H9 (cell line): ENCODE data around the gene TIPARP. TPM values are rescaled to one million over a fixed set of nuclear protein-coding genes. Genes with fewer than 3 reads are reported as not detected.
A peak's percentile ranks its signal among the peaks of the same experiment; 100 is the strongest.

Experiments used
- DNase-seq: peaks from one replicate; pipeline ENCODE4 v3.0.0-alpha.2; 2017
- H2AFZ ChIP-seq: one replicate; pipeline ENCODE4 v1.6.1; 2013; ENCODE audit warnings: mild to moderate bottlenecking, low read length, control low read depth, moderate library complexity
- H2AK5ac ChIP-seq: 2 replicates; pipeline ENCODE4 v1.6.1; 2013; ENCODE audit warnings: low read length, control low read depth, mixed read lengths; ENCODE audit not compliant: insufficient read length
- H2BK120ac ChIP-seq: one replicate; pipeline ENCODE4 v1.6.1; 2013; ENCODE audit warnings: low read depth, mild to moderate bottlenecking, low read length, control low read depth, inconsistent platforms; ENCODE audit not compliant: poor library complexity, severe bottlenecking
- H2BK12ac ChIP-seq: 2 replicates; pipeline ENCODE4 v1.6.1; 2013; ENCODE audit warnings: low read length, control low read depth, mixed read lengths, low read depth; ENCODE audit not compliant: insufficient read length
- H2BK15ac ChIP-seq: 2 replicates; pipeline ENCODE4 v1.6.1; 2013; ENCODE audit warnings: low read depth, low read length, control low read depth
- H2BK20ac ChIP-seq: one replicate; pipeline ENCODE4 v1.6.1; 2013; ENCODE audit warnings: low read depth, mild to moderate bottlenecking, low read length, control low read depth, inconsistent platforms; ENCODE audit not compliant: poor library complexity, severe bottlenecking
- H2BK5ac ChIP-seq: 2 replicates; pipeline ENCODE4 v1.6.1; 2013; ENCODE audit warnings: low read length, control low read depth, mixed read lengths; ENCODE audit not compliant: insufficient read length
- H3K14ac ChIP-seq: 2 replicates; pipeline ENCODE4 v1.6.1; 2013; ENCODE audit warnings: low read length, control low read depth; ENCODE audit not compliant: insufficient read depth
- H3K18ac ChIP-seq: 2 replicates; pipeline ENCODE4 v1.6.1; 2013; ENCODE audit warnings: low read depth, mild to moderate bottlenecking, mixed read lengths, low read length, control low read depth; ENCODE audit not compliant: insufficient read length
- H3K23ac ChIP-seq: 2 replicates; pipeline ENCODE4 v1.6.1; 2013; ENCODE audit warnings: low read length, control low read depth, mixed read lengths, low read depth; ENCODE audit not compliant: insufficient read length
- H3K23me2 ChIP-seq: 2 replicates; pipeline ENCODE4 v1.6.1; 2013; ENCODE audit warnings: low read depth, mild to moderate bottlenecking, mixed read lengths, low read length, control low read depth; ENCODE audit not compliant: insufficient read length, poor library complexity, severe bottlenecking
- H3K27ac ChIP-seq: 2 replicates; pipeline ENCODE4 v1.5.1; 2013; ENCODE audit warnings: low read length, control low read depth, mixed read lengths, low read depth; ENCODE audit not compliant: insufficient read length
- H3K27me3 ChIP-seq: 2 replicates; pipeline ENCODE4 v1.6.1; 2013; ENCODE audit warnings: low read length, control low read depth, inconsistent platforms; ENCODE audit not compliant: insufficient read depth
- H3K4ac ChIP-seq: 2 replicates; pipeline ENCODE4 v1.6.1; 2013; ENCODE audit warnings: low read depth, mild to moderate bottlenecking, control low read depth, inconsistent platforms, low read length, moderate library complexity
- H3K4me1 ChIP-seq: 2 replicates; pipeline ENCODE4 v1.6.1; 2013; ENCODE audit warnings: low read length, control low read depth, inconsistent platforms; ENCODE audit not compliant: insufficient read depth
- H3K4me2 ChIP-seq: 2 replicates; pipeline ENCODE4 v1.6.1; 2013; ENCODE audit warnings: low read length, control low read depth, mixed read lengths; ENCODE audit not compliant: insufficient read length, insufficient read depth
- H3K56ac ChIP-seq: 2 replicates; pipeline ENCODE4 v1.6.1; 2013; ENCODE audit warnings: low read depth, mild to moderate bottlenecking, mixed read lengths, low read length, control low read depth; ENCODE audit not compliant: insufficient read length
- H3K79me1 ChIP-seq: 2 replicates; pipeline ENCODE4 v1.6.1; 2013; ENCODE audit warnings: low read depth, mild to moderate bottlenecking, moderate library complexity, low read length, control low read depth, inconsistent platforms; ENCODE audit not compliant: insufficient read depth, poor library complexity, severe bottlenecking
- H3K79me2 ChIP-seq: 2 replicates; pipeline ENCODE4 v1.6.1; 2013; ENCODE audit warnings: low read length, control low read depth, inconsistent platforms; ENCODE audit not compliant: insufficient read depth
- H3K9ac ChIP-seq: 2 replicates; pipeline ENCODE4 v1.6.1; 2013; ENCODE audit warnings: low read length, control low read depth, mixed read lengths; ENCODE audit not compliant: insufficient read length; ENCODE audit errors: extremely low read depth
- H3K9me3 ChIP-seq: one replicate; pipeline ENCODE4 v1.6.1; 2013; ENCODE audit warnings: low read depth, low read length, inconsistent platforms; ENCODE audit not compliant: control insufficient read depth
- H3T11ph ChIP-seq: one replicate; pipeline ENCODE4 v1.6.1; 2013; ENCODE audit warnings: mild to moderate bottlenecking, low read length, control low read depth, inconsistent platforms
- H4K20me1 ChIP-seq: one replicate; pipeline ENCODE4 v1.6.1; 2013; ENCODE audit not compliant: control insufficient read depth, insufficient read length, insufficient read depth
- H4K5ac ChIP-seq: 2 replicates; pipeline ENCODE4 v1.6.1; 2013; ENCODE audit warnings: low read depth, mild to moderate bottlenecking, mixed read lengths, low read length, control low read depth; ENCODE audit not compliant: insufficient read length
- H4K8ac ChIP-seq: replicated peaks from 2 replicates; pipeline ENCODE4 v1.6.1; 2013; ENCODE audit warnings: low read length, control low read depth, mixed read lengths, low read depth; ENCODE audit not compliant: insufficient read length
- H4K91ac ChIP-seq: 2 replicates; pipeline ENCODE4 v1.6.1; 2013; ENCODE audit warnings: low read depth, mild to moderate bottlenecking, moderate library complexity, mixed read lengths, low read length, control low read depth; ENCODE audit not compliant: insufficient read length
- H3K27ac Mint-ChIP-seq, 3 experiments: 2 replicates in 2 of 3; 3 replicates in 1 of 3; pipeline ENCODE4 v1.8.0; 2020 to 2021; ENCODE audit warnings: mixed read lengths in 3 of 3, mild to moderate bottlenecking in 1 of 3, moderate library complexity in 1 of 3
- H3K27me3 Mint-ChIP-seq: 2 replicates; pipeline ENCODE4 v1.8.0; 2021; ENCODE audit warnings: low read depth, mild to moderate bottlenecking, moderate library complexity, mixed read lengths
- H3K36me3 Mint-ChIP-seq, 3 experiments: 2 replicates in 2 of 3; 3 replicates in 1 of 3; pipeline ENCODE4 v1.8.0; 2020 to 2021; ENCODE audit warnings: low read depth in 3 of 3, mixed read lengths in 3 of 3; ENCODE audit not compliant: insufficient read depth in 1 of 3
- H3K4me1 Mint-ChIP-seq, 2 experiments: 2 replicates each; pipeline ENCODE4 v1.8.0; 2020; ENCODE audit warnings: mixed read lengths in 2 of 2
- H3K4me3 Mint-ChIP-seq, 2 experiments: 2 replicates in 1 of 2; 3 replicates in 1 of 2; pipeline ENCODE4 v1.8.0; 2020 to 2021; ENCODE audit warnings: mild to moderate bottlenecking in 2 of 2, mixed read lengths in 2 of 2, moderate library complexity in 1 of 2
- H3K9me3 Mint-ChIP-seq, 2 experiments: 2 replicates in 1 of 2; 3 replicates in 1 of 2; pipeline ENCODE4 v1.8.0; 2020; ENCODE audit warnings: mild to moderate bottlenecking in 2 of 2, mixed read lengths in 2 of 2, moderate library complexity in 1 of 2
- WGBS: extraction: QIAGEN DNeasy Blood & Tissue Kit; methylation state at CpG from one replicate; pipeline ENCODE4 v1.1.7; 2013; ENCODE audit warnings: missing lambda C conversion rate, low lambda C conversion rate, mixed read lengths; ENCODE audit not compliant: insufficient read length; ENCODE audit errors: extremely low coverage; 5-methylcytosine and 5-hydroxymethylcytosine counted together
- total RNA-seq: library from RNA; stranded (reverse); gene quantifications from 2 replicates; pipeline ENCODE4 v1.2.1, GENCODE V29; 2021
- TF ChIP-seq, protein P1 (sequence below): fragments of 200-600 bp; sonication (generic); conservative IDR thresholded peaks from 3 replicates; pipeline ENCODE4 v1.8.0; 2021; ENCODE audit warnings: antibody characterized with exemption, mild to moderate bottlenecking

The TIPARP gene
- total RNA-seq, 1 experiment from 2014 or later, result 5.9 TPM

DNA sequence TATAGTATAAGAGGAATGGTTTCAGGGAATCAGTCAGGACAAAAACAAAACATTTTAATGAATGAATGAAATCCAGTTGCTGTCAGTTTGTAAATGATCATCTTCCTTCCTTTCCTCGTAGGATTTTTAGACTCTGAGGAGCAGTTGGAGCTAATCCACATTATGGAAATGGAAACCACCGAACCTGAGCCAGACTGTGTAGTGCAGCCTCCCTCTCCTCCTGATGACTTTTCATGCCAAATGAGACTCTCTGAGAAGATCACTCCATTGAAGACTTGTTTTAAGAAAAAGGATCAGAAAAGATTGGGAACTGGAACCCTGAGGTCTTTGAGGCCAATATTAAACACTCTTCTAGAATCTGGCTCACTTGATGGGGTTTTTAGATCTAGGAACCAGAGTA lies 3.1 kb downstream of the TIPARP start:
- no peak overlapping the region for H3K18ac ChIP-seq
- no CpG with 5 or more reads among the region's 2 CpGs for WGBS
- no peaks in the 10 kb centered on the region for H4K20me1 ChIP-seq
- H3K23me2 ChIP-seq, result peaks cover 7% of the 10 kb centered on the region
- H3K79me1 ChIP-seq, result no peaks in the 10 kb centered on the region
- H3T11ph ChIP-seq, result no peak overlapping the region
- no peak overlapping the region for H2BK120ac ChIP-seq
- no peak overlapping the region for H3K27ac ChIP-seq
- H4K91ac ChIP-seq, result no peak overlapping the region
- H3K23ac ChIP-seq, result no peak overlapping the region
- no peak overlapping the region for H4K8ac ChIP-seq
- H2BK12ac ChIP-seq, result no peak overlapping the region
- no peak overlapping the region for H2AFZ ChIP-seq
- H3K4me1 Mint-ChIP-seq, result peaks cover 29 to 50% of the 10 kb centered on the region in 2 experiments
- no peaks in the 10 kb centered on the region for H3K4me1 ChIP-seq
- no peak overlapping the region for H3K56ac ChIP-seq
- peaks cover 10 to 36% (median 20%) of the 10 kb centered on the region in 3 experiments for H3K36me3 Mint-ChIP-seq
- no peak overlapping the region for H4K5ac ChIP-seq
- H2BK20ac ChIP-seq, result no peak overlapping the region
- no peak overlapping the region for H2BK15ac ChIP-seq
- peak overlapping the region in 1 of 2 experiments; percentile 43; a peak in 1 of 5 replicates for H3K4me3 Mint-ChIP-seq
- TF ChIP-seq, protein P1, sequence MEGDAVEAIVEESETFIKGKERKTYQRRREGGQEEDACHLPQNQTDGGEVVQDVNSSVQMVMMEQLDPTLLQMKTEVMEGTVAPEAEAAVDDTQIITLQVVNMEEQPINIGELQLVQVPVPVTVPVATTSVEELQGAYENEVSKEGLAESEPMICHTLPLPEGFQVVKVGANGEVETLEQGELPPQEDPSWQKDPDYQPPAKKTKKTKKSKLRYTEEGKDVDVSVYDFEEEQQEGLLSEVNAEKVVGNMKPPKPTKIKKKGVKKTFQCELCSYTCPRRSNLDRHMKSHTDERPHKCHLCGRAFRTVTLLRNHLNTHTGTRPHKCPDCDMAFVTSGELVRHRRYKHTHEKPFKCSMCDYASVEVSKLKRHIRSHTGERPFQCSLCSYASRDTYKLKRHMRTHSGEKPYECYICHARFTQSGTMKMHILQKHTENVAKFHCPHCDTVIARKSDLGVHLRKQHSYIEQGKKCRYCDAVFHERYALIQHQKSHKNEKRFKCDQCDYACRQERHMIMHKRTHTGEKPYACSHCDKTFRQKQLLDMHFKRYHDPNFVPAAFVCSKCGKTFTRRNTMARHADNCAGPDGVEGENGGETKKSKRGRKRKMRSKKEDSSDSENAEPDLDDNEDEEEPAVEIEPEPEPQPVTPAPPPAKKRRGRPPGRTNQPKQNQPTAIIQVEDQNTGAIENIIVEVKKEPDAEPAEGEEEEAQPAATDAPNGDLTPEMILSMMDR, result no peak
- H3K27me3 ChIP-seq, result no peaks in the 10 kb centered on the region; the same call in 1 of the 2 replicates
- no peaks in the 10 kb centered on the region for H3K9me3 ChIP-seq
- H2BK5ac ChIP-seq, result no peak overlapping the region
- DNase-seq, result no peak
- no peak overlapping the region for H3K4ac ChIP-seq
- no peak overlapping the region for H2AK5ac ChIP-seq
- no peaks in the 10 kb centered on the region for H3K9me3 Mint-ChIP-seq
- H3K4me2 ChIP-seq, result no peak overlapping the region
- H3K14ac ChIP-seq, result no peak overlapping the region
- H3K9ac ChIP-seq, result no peak overlapping the region
- peaks cover 5% of the 10 kb centered on the region; the same call in 1 of the 2 replicates for H3K27me3 Mint-ChIP-seq
- no peak overlapping the region for H3K27ac Mint-ChIP-seq
- no peaks in the 10 kb centered on the region; the same call in 1 of the 2 replicates for H3K79me2 ChIP-seq
